Stimulated activated naive B cell treated with anti-CD40 and anti-IgM and Interleukin-4, amounts not matched to agents 10 μg/mL and 1 μg/mL and 100 μg/mL, for 72 hours (primary cell): ENCODE results near the gene ETV6.
"Not testable (repeated sequence)": the region's sequence is repeated elsewhere in the genome, so short reads cannot be mapped to it uniquely, and the experiment has no call there.

Experiments
- ATAC-seq, 2 donors: fragments of 150-1000 bp; cut with Tn5 transposase; replicated peaks; 2 replicates each; pipeline ENCODE4 v1.10.0; 2021; ENCODE audit warnings: moderate library complexity in 1 of 2
- DNase-seq: peaks from one replicate; pipeline ENCODE4 v3.0.0; 2021
- H3K27ac Mint-ChIP-seq: one replicate; pipeline ENCODE4 v1.8.0; 2022; ENCODE audit warnings: mild to moderate bottlenecking, mixed read lengths
- H3K27me3 Mint-ChIP-seq, 2 donors: one replicate each; pipeline ENCODE4 v1.8.0; 2022; ENCODE audit warnings: mixed read lengths in 2 of 2
- H3K36me3 Mint-ChIP-seq, 2 donors: one replicate each; pipeline ENCODE4 v1.8.0; 2022; ENCODE audit warnings: mixed read lengths in 2 of 2, mild to moderate bottlenecking in 1 of 2
- H3K4me1 Mint-ChIP-seq, 2 donors: one replicate each; pipeline ENCODE4 v1.8.0; 2022; ENCODE audit warnings: mixed read lengths in 2 of 2, mild to moderate bottlenecking in 1 of 2
- H3K4me3 Mint-ChIP-seq, 2 donors: one replicate each; pipeline ENCODE4 v1.8.0; 2022; ENCODE audit warnings: mild to moderate bottlenecking in 2 of 2, mixed read lengths in 2 of 2, moderate library complexity in 1 of 2
- H3K9me3 Mint-ChIP-seq, 2 donors: one replicate each; pipeline ENCODE4 v1.8.0; 2022; ENCODE audit warnings: mixed read lengths in 2 of 2, mild to moderate bottlenecking in 1 of 2

ETV6 gene

GRCh38 chr12:11907625-11908024, 258.2 kb downstream of the ETV6 start:
- Mint-ChIP-seq H3K36me3 (peaks cover 8 to 21% of the 10 kb centered on the region in 2 donors), H3K9me3 (peaks cover 17 to 19% of the 10 kb centered on the region in 2 donors), H3K27me3 (peaks cover 0 to 8% of the 10 kb centered on the region in 2 donors), H3K4me3 (no peak overlapping the region), H3K27ac (no peak overlapping the region), H3K4me1 (peaks cover 4 to 12% of the 10 kb centered on the region in 2 donors)
- ATAC-seq (no peak), DNase-seq (no peak)

GRCh38 chr12:11909406-11909805, 259.9 kb downstream of the ETV6 start:
- ATAC-seq, H3K4me1 Mint-ChIP-seq, DNase-seq, H3K4me3 Mint-ChIP-seq, H3K27me3 Mint-ChIP-seq, H3K27ac Mint-ChIP-seq: not testable (repeated sequence)
- Mint-ChIP-seq H3K9me3 (peaks cover 17 to 19% of the 10 kb centered on the region in 2 donors), H3K36me3 (peaks cover 8 to 21% of the 10 kb centered on the region in 2 donors)

- no peak overlapping the region for H3K27ac Mint-ChIP-seq
Measured at GRCh38 chr12:11916113-11916512, 266.6 kb downstream of the ETV6 start.

GRCh38 chr12:11916771-11917170, 267.3 kb downstream of the ETV6 start:
- ATAC-seq, result no peak
- Mint-ChIP-seq H3K27me3 (peaks cover 0 to 4% of the 10 kb centered on the region in 2 donors), H3K4me3 (no peak overlapping the region), H3K36me3 (peaks cover 0 to 3% of the 10 kb centered on the region in 2 donors), H3K4me1 (peaks cover 0 to 6% of the 10 kb centered on the region in 2 donors), H3K27ac (no peak overlapping the region), H3K9me3 (peaks cover 0 to 2% of the 10 kb centered on the region in 2 donors)
- no peak for DNase-seq

More at GRCh38 chr12:11916113-11916512, 266.6 kb downstream of the ETV6 start:
- Mint-ChIP-seq H3K4me1 (peaks cover 0 to 6% of the 10 kb centered on the region in 2 donors), H3K27me3 (peaks cover 0 to 4% of the 10 kb centered on the region in 2 donors), H3K4me3 (no peak overlapping the region), H3K9me3 (peaks cover 0 to 4% of the 10 kb centered on the region in 2 donors), H3K36me3 (peaks cover 0 to 6% of the 10 kb centered on the region in 2 donors)
- DNase-seq (no peak), ATAC-seq (no peak)

- Mint-ChIP-seq H3K9me3 (no peaks in the 10 kb centered on the region), H3K4me1 (peaks cover 0 to 6% of the 10 kb centered on the region in 2 donors), H3K27ac (peak overlapping the region; percentile 9), H3K27me3 (peaks cover 0 to 4% of the 10 kb centered on the region in 2 donors), H3K4me3 (no peak overlapping the region), H3K36me3 (no peaks in the 10 kb centered on the region)
- no peak for ATAC-seq
- no peak for DNase-seq
Measured at GRCh38 chr12:11917501-11917900, 268.0 kb downstream of the ETV6 start.

- Mint-ChIP-seq H3K9me3 (no peaks in the 10 kb centered on the region), H3K27me3 (peaks cover 0 to 4% of the 10 kb centered on the region in 2 donors), H3K27ac (no peak overlapping the region), H3K4me1 (peaks cover 0 to 6% of the 10 kb centered on the region in 2 donors), H3K4me3 (no peak overlapping the region), H3K36me3 (no peaks in the 10 kb centered on the region)
- no peak for DNase-seq
- no peak for ATAC-seq
Measured at GRCh38 chr12:11920231-11920630, 270.8 kb downstream of the ETV6 start.

GRCh38 chr12:11922361-11922760, 272.9 kb downstream of the ETV6 start:
- Mint-ChIP-seq H3K27ac (no peak overlapping the region), H3K4me1 (no peaks in the 10 kb centered on the region), H3K4me3 (no peak overlapping the region), H3K9me3 (no peaks in the 10 kb centered on the region), H3K36me3 (no peaks in the 10 kb centered on the region), H3K27me3 (peaks cover 0 to 4% of the 10 kb centered on the region in 2 donors)
- ATAC-seq (no peak), DNase-seq (no peak)

- Mint-ChIP-seq H3K27me3 (peaks cover 0 to 4% of the 10 kb centered on the region in 2 donors), H3K9me3 (no peaks in the 10 kb centered on the region), H3K27ac (no peak overlapping the region), H3K36me3 (no peaks in the 10 kb centered on the region), H3K4me3 (no peak overlapping the region), H3K4me1 (peaks cover 0 to under 1% of the 10 kb centered on the region in 2 donors)
- no peak for ATAC-seq
- no peak for DNase-seq
Measured at GRCh38 chr12:11923067-11923466, 273.6 kb downstream of the ETV6 start.

- Mint-ChIP-seq H3K27me3 (no peaks in the 10 kb centered on the region), H3K36me3 (no peaks in the 10 kb centered on the region), H3K9me3 (no peaks in the 10 kb centered on the region), H3K4me1 (peaks cover 2 to 8% of the 10 kb centered on the region in 2 donors), H3K27ac (no peak overlapping the region), H3K4me3 (no peak overlapping the region)
- ATAC-seq (no peak), DNase-seq (no peak)
Measured at GRCh38 chr12:11927286-11927935, 277.9 kb downstream of the ETV6 start.

- Mint-ChIP-seq H3K36me3 (no peaks in the 10 kb centered on the region), H3K4me3 (no peak overlapping the region), H3K27ac (no peak overlapping the region), H3K4me1 (peaks cover 2 to 8% of the 10 kb centered on the region in 2 donors), H3K27me3 (no peaks in the 10 kb centered on the region), H3K9me3 (no peaks in the 10 kb centered on the region)
- no peak for DNase-seq
- no peak for ATAC-seq
Measured at GRCh38 chr12:11929714-11930113, 280.2 kb downstream of the ETV6 start.

GRCh38 chr12:11939223-11939622, 289.7 kb downstream of the ETV6 start:
- Mint-ChIP-seq H3K9me3 (no peaks in the 10 kb centered on the region), H3K27me3 (no peaks in the 10 kb centered on the region), H3K4me1 (peaks cover under 1 to 2% of the 10 kb centered on the region in 2 donors), H3K36me3 (no peaks in the 10 kb centered on the region), H3K27ac (no peak overlapping the region), H3K4me3 (no peak overlapping the region)
- DNase-seq (no peak), ATAC-seq (no peak)

- H3K27ac Mint-ChIP-seq, result no peak overlapping the region
- peaks cover 5 to 7% of the 10 kb centered on the region in 2 donors for H3K4me1 Mint-ChIP-seq
- no peaks in the 10 kb centered on the region for H3K36me3 Mint-ChIP-seq
- no peaks in the 10 kb centered on the region for H3K9me3 Mint-ChIP-seq
- H3K27me3 Mint-ChIP-seq, result peaks cover 0 to 6% of the 10 kb centered on the region in 2 donors
- ATAC-seq (no peak), DNase-seq (no peak)
- H3K4me3 Mint-ChIP-seq, result no peak overlapping the region
Measured at GRCh38 chr12:11941606-11942337, 292.3 kb downstream of the ETV6 start.

GRCh38 chr12:11943919-11944700, 294.6 kb downstream of the ETV6 start:
- Mint-ChIP-seq H3K4me1 (peaks cover 5 to 7% of the 10 kb centered on the region in 2 donors), H3K27me3 (peaks cover 2 to 13% of the 10 kb centered on the region in 2 donors), H3K36me3 (no peaks in the 10 kb centered on the region), H3K27ac (no peak overlapping the region), H3K4me3 (no peak overlapping the region), H3K9me3 (no peaks in the 10 kb centered on the region)
- DNase-seq, result no peak
- peak in 1 of 2 donors; percentile 53 for ATAC-seq
